ENCODE data around the gene LHPP.
"Not testable (repeated sequence)": the region's sequence is repeated elsewhere in the genome, so short reads cannot be mapped to it uniquely, and the experiment has no call there.

The LHPP gene

DNA sequence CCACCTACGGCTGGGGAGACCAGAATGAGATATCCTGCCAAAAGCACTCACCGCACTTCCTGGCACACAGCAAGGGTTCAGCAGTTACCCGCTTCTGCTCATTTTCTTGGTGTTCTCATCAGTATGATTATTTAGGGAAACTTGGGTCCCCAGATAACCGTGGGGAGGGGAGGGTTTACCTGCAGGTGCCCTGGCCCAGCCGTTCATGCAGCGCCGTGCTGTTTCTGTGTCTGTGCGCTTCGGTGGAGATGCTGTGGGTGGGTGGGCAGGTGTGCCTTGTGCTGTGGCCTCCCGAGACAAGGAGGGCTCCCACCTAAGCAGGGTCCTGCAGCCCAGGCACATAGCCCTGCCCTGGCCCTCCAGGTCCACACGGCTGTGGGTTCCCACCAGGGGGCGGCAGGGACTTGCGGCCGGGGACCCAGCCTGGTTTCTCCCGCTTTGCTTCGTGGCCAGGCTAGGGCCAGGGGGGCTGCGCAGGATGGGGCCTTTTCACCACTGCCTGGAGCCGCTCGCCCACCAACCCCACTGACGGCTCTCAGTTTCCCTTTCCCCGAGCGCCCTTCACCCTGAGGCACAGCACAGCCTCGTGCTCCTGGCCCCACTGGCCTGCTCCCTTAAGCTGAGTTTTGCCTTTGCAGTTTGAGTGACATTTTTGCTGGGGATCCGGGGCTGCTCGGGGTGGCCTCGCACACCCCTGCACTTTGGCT lies 78.5 kb downstream of the LHPP start:
- DNase-seq = peak; percentile 78

- DNase-seq = no peak
Observed at GRCh38 chr10:124541076-124541903, 79.7 kb downstream of the LHPP start.

DNA sequence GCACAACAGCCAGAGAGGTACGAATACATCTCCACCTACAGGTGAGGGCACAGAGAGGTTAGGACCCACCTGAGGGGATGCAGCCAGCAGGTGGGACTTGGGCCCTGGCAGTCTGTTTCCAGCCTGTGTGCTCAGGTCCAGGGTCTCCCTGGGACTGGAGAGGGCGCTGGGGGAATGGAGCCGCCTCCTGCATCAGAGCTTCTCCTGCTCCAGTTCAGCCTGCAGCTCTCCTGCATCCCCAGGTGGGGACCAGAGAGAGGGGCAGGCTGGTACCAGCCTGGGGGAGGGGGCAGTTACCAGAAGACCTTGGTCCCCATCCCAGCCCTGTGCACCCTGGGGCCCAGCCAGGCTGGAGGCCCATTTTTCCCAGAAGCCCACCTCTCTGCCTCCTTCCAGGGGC lies 80.7 kb downstream of the LHPP start:
- DNase-seq = no peak

GRCh38 chr10:124543146-124543545 lies 81.5 kb downstream of the LHPP start:
- DNase-seq = no peak

DNA sequence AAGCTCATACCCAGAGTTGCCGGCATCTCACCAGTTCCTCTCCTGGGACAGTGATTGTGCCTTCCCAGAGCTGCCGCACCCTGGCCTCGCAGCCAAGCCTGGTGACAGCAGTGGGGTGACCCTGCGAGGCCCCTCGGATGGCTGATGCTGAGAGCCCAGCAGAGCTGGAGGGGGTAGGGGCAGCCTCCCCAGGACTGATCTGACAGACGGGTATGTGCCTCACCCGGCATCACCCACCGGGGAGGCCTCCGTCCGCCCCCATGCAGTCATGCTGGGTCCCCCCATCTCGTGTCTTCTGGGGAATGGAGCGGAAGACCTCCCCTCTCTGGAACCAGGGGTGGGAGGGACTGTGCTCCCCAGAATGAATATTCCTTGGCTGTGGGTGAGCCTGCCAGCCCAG lies 82.3 kb downstream of the LHPP start:
- DNase-seq = no peak

- DNase-seq = no peak
Observed at GRCh38 chr10:124544711-124545110, 83.1 kb downstream of the LHPP start.

DNA sequence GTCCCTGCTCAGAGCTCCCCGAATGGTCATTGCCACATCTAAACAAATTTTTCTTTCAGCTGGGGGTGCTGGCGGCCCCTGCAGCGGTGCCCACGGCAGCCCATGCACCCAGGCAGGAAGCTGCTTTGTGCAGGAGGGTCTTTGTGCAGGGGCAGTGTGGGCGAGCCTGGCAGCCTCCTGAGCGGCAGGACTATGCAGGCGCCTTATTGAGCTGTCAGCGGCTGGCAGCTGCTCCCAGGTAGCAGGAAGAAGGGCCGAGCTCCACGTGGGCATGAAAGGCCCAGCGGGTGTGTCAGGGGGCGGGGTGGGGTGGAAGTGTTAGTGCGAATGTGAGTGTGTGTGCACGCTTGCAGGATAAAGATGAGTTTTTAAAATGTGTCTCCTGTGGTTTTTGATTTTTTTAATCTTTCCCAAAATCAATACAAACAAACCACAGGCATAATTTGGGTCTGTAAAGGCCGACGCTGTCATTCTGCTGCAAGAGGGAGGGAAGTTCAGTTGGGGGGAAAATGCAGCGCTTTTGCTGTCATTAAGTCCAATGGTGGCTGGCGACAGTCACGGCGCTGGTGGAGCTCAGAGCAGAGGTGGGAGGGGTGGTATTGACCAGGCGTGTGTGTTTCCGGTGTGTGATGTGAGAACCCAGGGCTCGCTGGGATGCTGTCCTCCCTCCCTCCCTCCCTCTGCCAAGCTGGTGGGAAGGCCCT lies 83.9 kb downstream of the LHPP start:
- DNase-seq = no peak

- no peak for DNase-seq
Observed at GRCh38 chr10:124546055-124546369, 84.4 kb downstream of the LHPP start.

GRCh38 chr10:124546957-124547646 lies 85.5 kb downstream of the LHPP start:
- DNase-seq = no peak

- no peak for DNase-seq
Observed at GRCh38 chr10:124547647-124548168, 86.1 kb downstream of the LHPP start.

- not testable (repeated sequence) for DNase-seq
Observed at GRCh38 chr10:124549171-124549570, 87.5 kb downstream of the LHPP start.

DNA sequence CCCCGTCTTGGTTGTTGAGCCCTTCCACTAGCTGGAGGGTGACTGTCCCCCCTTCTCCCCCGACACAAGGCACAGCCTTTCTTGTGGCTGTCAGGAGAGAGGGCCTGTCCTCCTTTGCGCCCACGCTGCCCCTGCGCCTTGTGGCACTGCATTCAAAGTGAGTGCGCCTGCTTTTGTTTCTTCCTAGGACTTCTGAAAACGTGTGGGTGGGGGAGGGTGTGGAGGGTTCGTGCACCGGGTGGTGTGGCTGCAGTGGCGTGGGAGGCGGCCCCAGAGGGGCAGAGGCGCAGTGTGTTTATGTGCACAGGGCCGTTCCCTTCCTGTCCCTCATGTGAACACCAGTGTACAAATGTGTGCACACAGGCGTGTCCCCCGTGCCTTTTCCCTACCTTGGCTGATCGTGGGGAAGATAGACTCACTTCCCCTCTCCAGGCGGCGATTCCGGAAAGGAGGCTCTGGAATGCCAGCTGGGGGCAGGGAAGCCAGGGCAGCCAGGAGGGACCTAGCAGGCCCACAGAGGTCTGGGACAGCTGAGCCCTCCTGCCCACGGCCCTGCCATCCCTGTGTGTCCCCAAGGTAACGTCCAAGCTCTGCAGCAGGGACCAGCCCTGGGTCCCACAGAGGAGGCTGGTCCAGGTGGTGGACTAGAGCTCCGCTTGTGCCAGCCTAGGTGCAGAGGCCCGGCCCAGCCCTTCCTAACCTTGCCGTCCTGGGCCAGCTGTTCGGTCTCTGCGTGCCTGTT lies 88.8 kb downstream of the LHPP start:
- no peak for DNase-seq

DNA sequence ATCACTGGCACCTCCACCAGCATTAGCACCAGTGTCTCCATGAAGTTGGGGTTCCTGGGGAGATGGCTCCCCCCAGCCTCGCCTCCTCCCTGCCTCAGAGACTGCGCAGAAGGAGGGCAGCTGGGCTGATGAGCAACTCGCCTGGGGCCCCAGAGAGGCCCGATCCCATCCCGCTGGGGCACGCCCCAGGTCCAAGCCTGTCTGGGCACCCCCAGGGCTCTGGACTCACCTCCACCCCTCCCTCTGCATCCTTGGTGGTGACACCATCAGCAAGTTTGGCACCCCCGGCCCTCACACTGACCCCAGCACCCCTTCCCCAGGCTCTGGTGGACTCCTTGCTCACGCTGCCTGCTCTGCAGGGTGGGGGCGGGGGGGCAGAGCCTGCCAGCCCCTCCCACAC lies 89.5 kb downstream of the LHPP start:
- DNase-seq = no peak

- no peak for DNase-seq
Observed at GRCh38 chr10:124551755-124552154, 90.1 kb downstream of the LHPP start.

GRCh38 chr10:124552691-124553276 lies 91.2 kb downstream of the LHPP start:
- DNase-seq = peak; percentile 67

DNA sequence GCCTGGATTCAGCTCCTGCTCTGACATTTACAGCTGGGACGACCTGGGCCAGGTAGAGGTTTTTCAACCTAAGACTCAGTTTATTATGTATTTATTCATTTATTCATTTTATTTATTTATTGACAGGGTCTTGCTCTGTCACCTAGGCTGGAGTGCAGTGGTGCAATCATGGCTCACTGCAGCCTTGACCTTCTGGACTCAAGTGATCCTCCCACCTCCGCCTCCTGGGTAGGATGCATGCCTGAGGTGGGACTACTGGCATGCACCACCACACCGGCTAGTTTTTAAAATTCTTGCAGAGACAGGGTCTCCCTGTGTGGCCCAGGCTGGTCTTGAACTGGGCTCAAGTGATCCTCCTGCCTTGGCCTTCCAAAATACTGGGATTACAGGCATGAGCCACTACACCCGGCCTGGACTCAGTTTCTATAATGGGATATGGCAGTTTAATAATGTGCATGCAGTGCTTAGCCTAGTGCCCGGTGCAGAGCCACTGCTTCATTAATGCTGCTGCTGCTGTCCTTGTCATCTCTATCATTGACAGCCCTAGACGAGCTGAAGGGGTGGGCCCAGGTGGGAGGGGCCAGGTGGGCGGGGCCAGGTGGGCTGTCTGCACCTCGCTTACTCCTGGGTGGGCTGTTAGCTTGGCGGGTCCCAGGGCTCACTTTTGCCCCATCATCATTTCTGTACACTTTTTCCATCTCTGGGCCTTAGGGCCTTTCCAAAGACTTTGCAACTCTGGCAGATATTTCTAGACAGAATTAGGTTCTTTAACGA lies 92.6 kb downstream of the LHPP start:
- DNase-seq = no peak

DNA sequence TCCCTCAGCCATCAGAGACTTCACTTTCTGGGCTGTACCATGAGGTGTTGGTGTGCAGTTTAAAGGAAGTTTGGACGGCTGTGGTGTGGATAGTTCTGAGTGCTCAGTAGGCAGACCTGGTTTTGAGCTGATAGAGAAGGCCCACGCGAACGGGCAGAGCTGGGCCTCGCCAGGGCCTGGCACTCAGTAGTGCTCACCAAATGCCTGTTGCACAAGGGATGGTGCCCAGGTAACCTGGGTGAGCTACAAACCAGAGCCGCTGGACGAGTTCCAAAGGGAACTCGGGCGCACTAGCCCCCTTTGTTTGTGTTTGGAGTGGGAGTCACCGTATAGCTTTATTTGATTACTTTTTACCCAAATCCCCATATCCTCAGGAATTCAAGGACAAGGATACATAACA lies 95.5 kb downstream of the LHPP start:
- DNase-seq = no peak

DNA sequence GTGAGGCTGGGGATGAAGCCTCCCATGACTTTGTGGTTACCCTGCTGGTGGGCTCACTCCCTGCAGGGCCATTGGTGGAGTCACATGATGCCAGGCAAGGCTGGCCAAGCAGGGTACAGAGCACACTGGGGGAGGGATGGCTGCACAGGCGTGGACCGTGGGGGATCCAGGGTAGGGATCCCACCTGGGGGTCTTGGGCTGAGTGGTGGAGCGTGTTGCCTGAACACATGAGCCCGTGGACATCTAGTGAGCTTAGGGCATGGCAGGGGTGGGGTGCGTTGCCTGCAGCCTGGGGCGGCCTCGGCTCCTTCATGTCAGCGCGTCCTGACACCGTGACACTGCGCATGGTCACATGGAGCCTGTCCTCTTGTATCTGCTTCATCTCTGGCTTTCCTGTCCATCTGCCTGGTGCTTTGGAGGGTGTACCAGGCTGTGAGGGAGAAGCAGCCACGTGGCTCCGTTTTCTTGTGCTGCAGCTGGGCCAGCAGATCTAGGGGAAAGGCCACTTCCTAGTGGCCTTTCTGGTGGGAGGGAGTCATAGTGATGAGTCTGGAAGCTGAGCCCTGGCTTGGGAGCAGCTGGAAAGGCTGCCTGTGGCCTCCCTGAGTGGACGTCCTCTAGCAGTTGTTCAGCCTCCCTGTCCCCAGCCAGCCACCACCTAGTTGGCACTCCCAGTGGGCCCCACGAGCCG lies 96.2 kb downstream of the LHPP start:
- DNase-seq = no peak

DNA sequence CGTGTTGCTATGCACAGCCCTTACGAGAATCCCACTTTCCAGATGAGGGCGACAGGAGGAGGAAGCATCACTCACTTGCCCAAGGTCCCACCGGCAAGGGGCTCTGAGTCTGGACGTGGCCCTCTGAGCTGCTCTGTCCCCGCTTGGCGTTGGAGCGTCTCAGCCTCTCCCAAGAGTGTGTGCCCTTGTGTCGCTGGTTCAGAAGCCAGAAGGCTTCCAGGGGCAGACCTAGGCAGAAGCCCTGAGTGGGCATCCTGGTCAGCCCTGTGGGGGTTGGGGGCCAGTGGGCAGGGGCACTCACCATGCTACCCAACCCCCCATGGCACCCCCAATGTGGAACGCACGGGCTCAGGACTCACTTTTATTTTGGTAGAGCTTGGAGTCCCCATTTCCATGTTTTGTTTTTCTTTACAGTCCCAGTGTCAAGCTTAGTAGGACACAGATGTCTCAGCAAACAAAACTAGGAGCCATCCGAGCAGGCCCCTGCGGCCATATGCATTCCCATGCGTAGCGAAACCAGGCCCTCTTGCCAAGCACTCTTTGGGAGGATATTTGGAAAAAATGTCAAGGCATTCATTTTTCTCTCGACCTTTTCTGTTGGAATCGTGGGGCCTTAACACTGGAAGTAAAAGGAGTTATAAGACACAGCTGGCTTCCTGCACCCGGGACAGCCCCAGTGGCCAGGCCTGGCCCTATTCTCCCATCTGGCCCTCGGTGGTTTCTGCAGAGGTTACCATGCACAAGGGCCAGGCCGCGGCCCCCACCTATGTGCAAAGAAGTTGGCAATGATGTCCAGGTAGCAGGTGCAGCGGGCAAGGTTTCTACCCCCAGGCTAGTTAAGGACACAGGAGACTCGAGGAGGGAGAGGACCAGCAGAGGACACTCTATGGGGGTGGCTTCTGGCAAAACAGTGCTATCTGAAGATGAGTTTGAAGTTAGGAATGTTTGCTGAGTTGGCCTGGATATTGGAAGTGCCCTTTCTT lies 97.0 kb downstream of the LHPP start:
- no peak for DNase-seq

Measured in retina (tissue), 1 donor.